HG03139 (cell line): ENCODE measurements around the gene ZFP69.

Experiments used
- ATAC-seq: cut with Tn5 transposase; IDR thresholded peaks from one replicate; pipeline ENCODE4 v1.9.1; 2021; ENCODE audit not compliant: unreplicated experiment

ZFP69 gene

GRCh38 chr1:40508375-40509341 lies 31.6 kb downstream of the ZFP69 start, which contains the start of gene EXO5:
Gene EXO5, plus strand, starts transcription at chr1:40508767. Its CDS starts 5,778 bp downstream, at chr1:40514545.
- ATAC-seq = peak; percentile 90

GRCh38 chr1:40519517-40519916 lies 42.4 kb downstream of the ZFP69 start:
- no peak for ATAC-seq

GRCh38 chr1:40530735-40531380 lies 53.8 kb downstream of the ZFP69 start:
- ATAC-seq = no peak

- ATAC-seq = peak; percentile 91
These were observed 54.4 kb downstream of the ZFP69 start, which contains the start of gene ZNF684 for GRCh38 chr1:40531381-40532061. Gene ZNF684, plus strand, starts transcription at chr1:40531637. Its CDS starts 1,530 bp downstream, at chr1:40533167.

GRCh38 chr1:40532062-40532389 lies 54.9 kb downstream of the ZFP69 start:
- ATAC-seq = peak; percentile 17

GRCh38 chr1:40532844-40533424 lies 55.8 kb downstream of the ZFP69 start:
- ATAC-seq = no peak

- ATAC-seq = no peak
These were observed 57.5 kb downstream of the ZFP69 start for GRCh38 chr1:40534589-40534988.

GRCh38 chr1:40535732-40536131 lies 58.6 kb downstream of the ZFP69 start:
- no peak for ATAC-seq

GRCh38 chr1:40539338-40539737 lies 62.2 kb downstream of the ZFP69 start:
- ATAC-seq = no peak
